ENCODE measurements around the gene SEC62. TPM values are rescaled to one million over a fixed set of nuclear protein-coding genes. Genes with fewer than 3 reads are reported as not detected.
A peak's percentile ranks its signal among the peaks of the same experiment; 100 is the strongest.

SEC62 gene
- total RNA-seq (2014; rRNA removed; shearing (Covaris generic)) = 34.6 and 35.4 TPM in 2 replicates
- polyA plus RNA-seq (2015; cell fraction: cytosol; rRNA removed) = 32.8 and 40.7 TPM in 2 replicates
- polyA plus RNA-seq (2015; cell fraction: nucleus; rRNA removed) = 21.1 and 23.8 TPM in 2 replicates

DNA sequence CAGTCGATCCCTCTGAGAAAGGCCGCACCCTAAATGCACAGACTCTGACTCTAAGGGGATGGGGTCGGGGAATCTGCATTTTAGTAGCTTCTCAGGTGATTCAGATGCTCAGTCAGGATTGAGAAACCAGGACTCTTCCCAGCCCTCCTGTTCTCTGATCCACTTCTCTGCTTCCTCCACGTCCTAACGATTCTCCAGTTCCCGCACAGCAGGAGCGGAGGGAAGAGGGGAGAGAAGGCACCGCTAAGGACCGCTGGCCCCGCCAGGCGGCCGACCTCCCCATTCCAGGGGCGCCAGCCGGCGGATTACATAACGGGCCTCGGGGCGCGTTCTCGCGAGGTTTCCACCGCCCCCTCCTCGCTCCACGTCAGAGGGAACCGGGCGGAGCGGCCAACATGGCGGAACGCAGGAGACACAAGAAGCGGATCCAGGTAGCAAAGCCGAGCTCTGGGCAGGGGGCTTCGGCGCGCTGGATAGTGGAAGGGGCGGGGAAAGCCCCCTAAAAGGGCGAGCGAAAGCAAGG is at the start of gene SEC62:
Gene SEC62, plus strand, starts transcription at position 380 of the 523 bp plus-strand sequence. Its CDS starts 16 bp downstream, at position 396.
- in situ Hi-C loops (cut with HindIII; ENCODE audit: low pct_unique_long_range_greater_than_20kb, low sequenced_read_pairs) = no loop called here
- DNase-seq (ENCODE audit: low read depth, low spot score) = peak; percentile 90

DNA sequence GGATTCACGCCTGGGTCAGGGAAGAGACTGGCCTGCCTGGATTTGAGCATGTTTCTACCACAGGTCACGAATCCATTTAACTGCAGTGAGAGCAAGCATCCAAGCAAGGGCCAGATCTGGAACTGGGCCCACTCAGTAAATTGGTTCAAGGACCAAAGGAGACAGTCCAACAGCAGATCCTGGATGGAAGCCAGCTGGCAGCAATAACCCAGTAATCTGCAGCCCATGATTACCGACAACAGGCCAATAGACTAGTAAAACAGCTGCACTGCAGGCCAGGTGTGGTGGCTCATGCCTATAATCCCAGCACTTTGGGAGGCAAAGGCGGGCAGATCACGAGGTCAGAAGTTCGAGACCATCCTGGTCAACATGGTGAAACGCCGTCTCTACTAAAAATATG is 43.4 kb upstream of the SEC62 start:
- in situ Hi-C loops (cut with HindIII; ENCODE audit: low pct_unique_long_range_greater_than_20kb, low sequenced_read_pairs) = no loop called here
- no peak for DNase-seq (ENCODE audit: low read depth, low spot score)

GRCh38 chr3:169923831-169924230 is 42.8 kb upstream of the SEC62 start:
- in situ Hi-C loops (cut with HindIII; ENCODE audit: low pct_unique_long_range_greater_than_20kb, low sequenced_read_pairs) = no loop called here
- no peak for DNase-seq (ENCODE audit: low read depth, low spot score)

DNA sequence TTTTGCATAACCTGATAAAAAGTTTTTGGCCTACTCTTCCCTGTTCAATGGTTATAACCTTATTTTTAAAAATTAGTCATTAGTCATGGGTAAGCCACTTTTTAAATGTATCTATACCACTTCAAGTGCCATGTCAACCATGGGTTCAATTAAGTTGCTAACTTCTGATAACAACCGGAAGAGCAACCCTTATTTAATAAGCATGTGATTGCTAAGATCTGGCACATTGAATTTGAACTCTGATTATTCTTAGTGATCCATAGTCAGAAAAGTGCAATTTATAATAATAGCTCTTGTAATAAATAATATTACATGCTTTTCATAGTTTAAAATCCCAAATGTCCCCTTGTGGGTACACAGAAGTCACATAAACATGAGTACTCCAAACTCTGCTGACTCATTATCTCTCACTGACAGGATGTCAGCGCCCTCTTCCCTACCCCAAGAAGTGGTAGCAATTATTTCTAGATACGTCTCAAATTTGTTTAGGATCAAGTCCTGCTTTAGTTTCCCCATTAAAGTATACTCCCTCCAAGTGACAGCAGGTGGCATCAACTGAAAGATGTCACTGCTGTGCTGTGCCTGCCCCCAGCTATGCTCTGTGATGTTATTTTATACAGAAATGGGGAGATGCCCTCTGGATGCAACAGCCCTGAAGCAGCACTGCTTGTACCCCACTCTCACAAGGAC is 36.6 kb upstream of the SEC62 start:
- in situ Hi-C loops (cut with HindIII; ENCODE audit: low pct_unique_long_range_greater_than_20kb, low sequenced_read_pairs) = no loop called here
- no peak for DNase-seq (ENCODE audit: low read depth, low spot score)

DNA sequence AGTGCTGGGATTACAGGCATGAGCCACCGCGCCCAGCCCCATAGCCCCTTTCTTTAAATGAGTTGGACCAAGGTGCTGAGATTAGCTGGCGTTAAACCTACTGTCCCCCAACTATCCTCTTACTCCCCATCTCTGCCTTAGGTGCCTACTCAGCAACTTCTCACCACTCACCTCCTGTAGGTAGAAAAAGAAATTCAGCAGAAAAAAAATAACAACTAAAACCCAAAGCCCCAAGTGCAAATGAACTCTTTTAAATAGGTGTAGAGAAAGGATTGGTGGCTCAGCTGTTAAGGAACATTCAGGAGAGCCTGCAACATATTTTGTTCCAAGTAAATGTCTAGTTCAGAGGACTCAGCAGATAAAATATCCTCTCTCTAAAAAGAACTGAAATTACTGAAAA is 35.8 kb upstream of the SEC62 start:
- no peak for DNase-seq (ENCODE audit: low read depth, low spot score)
- in situ Hi-C loops (cut with HindIII; ENCODE audit: low pct_unique_long_range_greater_than_20kb, low sequenced_read_pairs) = no loop called here

GRCh38 chr3:169931747-169932520 is 34.7 kb upstream of the SEC62 start:
- in situ Hi-C loops (cut with HindIII; ENCODE audit: low pct_unique_long_range_greater_than_20kb, low sequenced_read_pairs) = no loop called here
- no peak for DNase-seq (ENCODE audit: low read depth, low spot score)

DNA sequence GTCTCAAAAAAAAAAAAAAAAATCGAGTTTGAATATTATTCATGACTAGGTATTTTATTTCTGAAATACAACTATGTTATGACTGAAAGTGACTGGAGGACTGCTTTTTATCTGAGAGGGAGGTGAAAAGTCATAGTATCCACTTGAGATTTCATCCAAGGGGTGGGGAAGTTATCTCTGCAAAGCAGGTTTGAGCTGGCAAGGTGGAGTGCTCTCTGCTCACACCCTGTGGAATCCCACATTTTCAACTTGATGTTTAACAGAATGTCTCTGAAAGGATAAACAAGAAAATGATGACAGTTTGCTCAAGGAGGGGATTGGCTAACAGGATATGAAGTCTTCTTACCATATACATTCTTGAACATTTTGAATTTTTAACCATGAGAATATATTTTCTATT is 27.3 kb upstream of the SEC62 start:
- in situ Hi-C loops (cut with HindIII; ENCODE audit: low pct_unique_long_range_greater_than_20kb, low sequenced_read_pairs) = no loop called here
- DNase-seq (ENCODE audit: low read depth, low spot score) = no peak

GRCh38 chr3:169939751-169940150 is 26.9 kb upstream of the SEC62 start:
- in situ Hi-C loops (cut with HindIII; ENCODE audit: low pct_unique_long_range_greater_than_20kb, low sequenced_read_pairs) = no loop called here
- no peak for DNase-seq (ENCODE audit: low read depth, low spot score)

- in situ Hi-C loops (cut with HindIII; ENCODE audit: low pct_unique_long_range_greater_than_20kb, low sequenced_read_pairs) = no loop called here
- DNase-seq (ENCODE audit: low read depth, low spot score) = no peak
These were observed 26.0 kb upstream of the SEC62 start for GRCh38 chr3:169940470-169941181.

GRCh38 chr3:169945313-169945712 is 21.3 kb upstream of the SEC62 start:
- DNase-seq (ENCODE audit: low read depth, low spot score) = peak; percentile 24
- in situ Hi-C loops (cut with HindIII; ENCODE audit: low pct_unique_long_range_greater_than_20kb, low sequenced_read_pairs) = no loop called here

DNA sequence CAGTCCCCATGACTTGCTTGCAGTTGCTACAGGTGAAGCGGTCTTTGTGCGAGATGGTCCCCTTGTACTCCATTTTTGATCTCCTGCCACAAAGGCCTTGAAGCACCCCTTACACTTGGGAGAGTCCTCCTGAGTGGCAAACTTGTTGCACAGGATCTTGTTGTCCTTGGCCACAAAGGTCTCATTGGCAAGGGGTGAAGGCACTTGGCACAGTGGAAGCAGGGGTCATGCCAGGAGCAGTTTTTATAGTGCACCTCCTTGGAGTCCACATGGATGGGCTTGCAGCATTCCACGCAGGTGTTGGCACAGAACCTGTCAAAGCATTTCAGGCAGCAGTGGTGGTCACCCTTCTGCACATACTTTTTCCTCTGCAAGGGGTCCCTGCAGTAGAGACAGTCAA is 20.3 kb upstream of the SEC62 start:
- in situ Hi-C loops (cut with HindIII; ENCODE audit: low pct_unique_long_range_greater_than_20kb, low sequenced_read_pairs) = no loop called here
- DNase-seq (ENCODE audit: low read depth, low spot score) = no peak

GRCh38 chr3:169948559-169949448 is 17.8 kb upstream of the SEC62 start:
- no peak for DNase-seq (ENCODE audit: low read depth, low spot score)
- in situ Hi-C loops (cut with HindIII; ENCODE audit: low pct_unique_long_range_greater_than_20kb, low sequenced_read_pairs) = no loop called here

- DNase-seq (ENCODE audit: low read depth, low spot score) = no peak
- in situ Hi-C loops (cut with HindIII; ENCODE audit: low pct_unique_long_range_greater_than_20kb, low sequenced_read_pairs) = no loop called here
These were observed 14.6 kb upstream of the SEC62 start for GRCh38 chr3:169952045-169952444.

GRCh38 chr3:169953462-169954141 is 13.0 kb upstream of the SEC62 start:
- in situ Hi-C loops (cut with HindIII; ENCODE audit: low pct_unique_long_range_greater_than_20kb, low sequenced_read_pairs) = no loop called here
- no peak for DNase-seq (ENCODE audit: low read depth, low spot score)

GRCh38 chr3:169954142-169954756 is 12.4 kb upstream of the SEC62 start:
- in situ Hi-C loops (cut with HindIII; ENCODE audit: low pct_unique_long_range_greater_than_20kb, low sequenced_read_pairs) = no loop called here
- no peak for DNase-seq (ENCODE audit: low read depth, low spot score)

GRCh38 chr3:169955406-169955805 is 11.2 kb upstream of the SEC62 start:
- DNase-seq (ENCODE audit: low read depth, low spot score) = no peak
- in situ Hi-C loops (cut with HindIII; ENCODE audit: low pct_unique_long_range_greater_than_20kb, low sequenced_read_pairs) = no loop called here

All from SK-MEL-5 (cell line).